Memory B cell (primary cell): ENCODE measurements around the gene DBP.
A peak's percentile ranks its signal among the peaks of the same experiment; 100 is the strongest.

ENCODE experiments used
- ATAC-seq: fragments of 150-1000 bp; cut with Tn5 transposase; 2 replicates; pipeline ENCODE4 v1.10.0; 2021; ENCODE audit warnings: low read depth, mild to moderate bottlenecking, moderate library complexity
- DNase-seq, 2 donors: peaks; one replicate each; pipeline ENCODE4 v3.0.0; 2022; ENCODE audit warnings: low spot score in 2 of 2
- H3K27ac Mint-ChIP-seq: one replicate; pipeline ENCODE4 v1.8.0; 2022; ENCODE audit warnings: mild to moderate bottlenecking, moderate library complexity, mixed read lengths
- H3K27me3 Mint-ChIP-seq: one replicate; pipeline ENCODE4 v1.8.0; 2022; ENCODE audit warnings: mixed read lengths
- H3K36me3 Mint-ChIP-seq: one replicate; pipeline ENCODE4 v1.8.0; 2022; ENCODE audit warnings: mild to moderate bottlenecking, mixed read lengths
- H3K4me1 Mint-ChIP-seq: one replicate; pipeline ENCODE4 v1.8.0; 2022; ENCODE audit warnings: mixed read lengths
- H3K4me3 Mint-ChIP-seq: one replicate; pipeline ENCODE4 v1.8.0; 2022; ENCODE audit warnings: mild to moderate bottlenecking, moderate library complexity, mixed read lengths
- H3K9me3 Mint-ChIP-seq: one replicate; pipeline ENCODE4 v1.8.0; 2022; ENCODE audit warnings: mixed read lengths

The DBP gene

GRCh38 chr19:48591021-48591420, 46.2 kb downstream of the DBP start:
- H3K9me3 Mint-ChIP-seq = peaks cover 2% of the 10 kb centered on the region
- H3K4me1 Mint-ChIP-seq = peaks cover 17% of the 10 kb centered on the region
- H3K4me3 Mint-ChIP-seq = peak overlapping the region; percentile 5
- DNase-seq = no peak
- H3K27me3 Mint-ChIP-seq = peaks cover 3% of the 10 kb centered on the region
- ATAC-seq = no peak
- H3K27ac Mint-ChIP-seq = no peak overlapping the region
- H3K36me3 Mint-ChIP-seq = no peaks in the 10 kb centered on the region

DNA sequence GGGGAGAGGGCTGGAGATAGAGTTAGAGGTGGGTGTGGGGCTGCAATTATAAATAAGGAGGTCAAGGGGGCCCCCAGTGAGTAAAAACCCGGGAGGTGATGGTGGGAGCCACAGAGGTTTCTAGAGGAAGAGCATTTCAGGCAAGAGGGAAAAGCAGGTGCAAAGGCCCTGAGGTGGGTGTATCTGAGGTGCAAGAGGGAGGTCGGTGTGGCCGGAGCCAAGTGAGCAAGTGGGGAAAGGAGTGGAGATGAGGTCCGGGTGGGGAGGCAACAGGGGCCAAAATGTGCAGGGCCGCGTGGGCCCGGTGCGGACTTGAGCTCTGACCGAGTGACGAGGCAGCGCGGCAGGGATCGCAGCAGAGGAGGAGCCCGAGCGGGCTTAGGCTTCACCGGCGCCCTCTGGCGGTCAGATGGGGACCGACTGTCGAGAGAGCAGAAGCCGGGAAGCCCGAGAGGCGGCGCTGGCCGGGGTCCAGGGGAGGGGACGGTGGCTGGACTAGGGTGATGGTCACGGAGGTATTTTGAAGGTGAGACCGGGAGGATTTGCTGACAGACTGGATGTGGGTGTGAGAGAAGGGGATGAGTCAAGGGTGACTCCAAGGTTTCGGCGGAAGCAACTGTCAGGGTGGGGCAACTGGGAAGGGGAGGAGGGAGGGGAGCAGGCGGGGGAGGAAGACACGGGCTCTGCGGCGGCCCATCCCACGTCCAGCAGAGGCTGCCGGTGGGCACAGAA, 48.3 kb downstream of the DBP start:
- peaks cover 5% of the 10 kb centered on the region for H3K9me3 Mint-ChIP-seq
- H3K27ac Mint-ChIP-seq = peak overlapping the region; percentile 71
- H3K27me3 Mint-ChIP-seq = peaks cover 6% of the 10 kb centered on the region
- peak; percentile 88 to 94 for DNase-seq
- peak; percentile 91 for ATAC-seq
- H3K36me3 Mint-ChIP-seq = peaks cover 4% of the 10 kb centered on the region
- peak overlapping the region; percentile 89 for H3K4me3 Mint-ChIP-seq
- H3K4me1 Mint-ChIP-seq = peaks cover 19% of the 10 kb centered on the region

- peaks cover 16% of the 10 kb centered on the region for H3K4me1 Mint-ChIP-seq
- peaks cover 6% of the 10 kb centered on the region for H3K27me3 Mint-ChIP-seq
- no peak overlapping the region for H3K4me3 Mint-ChIP-seq
- H3K36me3 Mint-ChIP-seq = peaks cover 4% of the 10 kb centered on the region
- H3K9me3 Mint-ChIP-seq = peaks cover 5% of the 10 kb centered on the region
- H3K27ac Mint-ChIP-seq = no peak overlapping the region
- ATAC-seq (no peak), DNase-seq (no peak)
Observed at GRCh38 chr19:48587387-48587786, 49.8 kb downstream of the DBP start.

DNA sequence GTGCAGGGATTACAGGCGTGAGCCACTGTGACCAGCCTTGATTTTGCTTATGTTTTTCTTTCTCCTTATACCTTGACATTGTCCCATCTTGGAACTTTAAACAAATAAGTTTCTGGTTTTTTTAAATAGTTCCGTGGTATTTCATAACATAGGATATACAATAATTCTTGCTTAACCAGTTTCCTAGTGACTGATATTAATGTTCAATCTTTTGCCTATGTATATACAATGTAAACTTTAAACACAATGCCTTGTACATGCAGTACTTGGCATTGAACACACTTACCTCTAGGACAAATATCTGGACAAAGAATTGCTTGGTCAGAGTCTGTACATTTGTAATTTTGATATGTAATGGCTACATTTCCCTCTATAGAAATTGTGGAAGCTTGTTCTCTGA, 55.0 kb downstream of the DBP start:
- H3K27me3 Mint-ChIP-seq = peaks cover 3% of the 10 kb centered on the region
- H3K9me3 Mint-ChIP-seq = peaks cover 3% of the 10 kb centered on the region
- no peak overlapping the region for H3K4me3 Mint-ChIP-seq
- no peak for ATAC-seq
- no peak overlapping the region for H3K27ac Mint-ChIP-seq
- H3K4me1 Mint-ChIP-seq = peaks cover 4% of the 10 kb centered on the region
- H3K36me3 Mint-ChIP-seq = peaks cover 4% of the 10 kb centered on the region
- no peak for DNase-seq
